Neural progenitor cell (in vitro differentiated cells): ENCODE results near the gene SCGB1C2. TPM values are rescaled to one million over a fixed set of nuclear protein-coding genes. Genes with fewer than 3 reads are reported as not detected.

Experiments
- DNase-seq: peaks from one replicate; pipeline ENCODE4 v3.0.0-alpha.2; 2016; ENCODE audit warnings: low spot score
- H2AFZ ChIP-seq: fragments of 200-600 bp; sonication (generic); replicated peaks from 2 replicates; pipeline ENCODE4 v1.6.1; 2016; ENCODE audit warnings: antibody characterized with exemption
- H3F3A ChIP-seq: fragments of 200-600 bp; sonication (generic); 2 replicates; pipeline ENCODE4 v1.6.1; 2016; ENCODE audit warnings: antibody characterized with exemption, low read depth
- H3K27ac ChIP-seq: fragments of 200-600 bp; sonication (generic); 2 replicates; pipeline ENCODE4 v1.5.1; 2016; ENCODE audit warnings: mild to moderate bottlenecking
- H3K27me3 ChIP-seq: fragments of 200-600 bp; sonication (generic); 2 replicates; pipeline ENCODE4 v1.6.1; 2016; ENCODE audit warnings: mild to moderate bottlenecking, moderate library complexity
- H3K36me3 ChIP-seq: fragments of 200-600 bp; sonication (generic); 2 replicates; pipeline ENCODE4 v1.5.1; 2016
- H3K4me1 ChIP-seq: fragments of 200-600 bp; sonication (generic); 2 replicates; pipeline ENCODE4 v1.6.1; 2016; ENCODE audit warnings: mixed run types
- H3K4me2 ChIP-seq: fragments of 200-600 bp; sonication (generic); 2 replicates; pipeline ENCODE4 v1.6.1; 2016
- H3K4me3 ChIP-seq: fragments of 200-600 bp; sonication (generic); 2 replicates; pipeline ENCODE4 v1.5.1; 2016
- H3K79me2 ChIP-seq: fragments of 200-600 bp; sonication (generic); 2 replicates; pipeline ENCODE4 v1.6.1; 2016; ENCODE audit warnings: low read depth
- H3K9ac ChIP-seq: fragments of 200-600 bp; sonication (generic); 2 replicates; pipeline ENCODE4 v1.6.1; 2016
- H3K9me3 ChIP-seq: fragments of 200-600 bp; sonication (generic); 2 replicates; pipeline ENCODE4 v1.5.1; 2016; ENCODE audit warnings: low read depth
- H4K20me1 ChIP-seq: fragments of 200-600 bp; sonication (generic); 2 replicates; pipeline ENCODE4 v1.6.1; 2016; ENCODE audit warnings: low read depth
- H3K27ac Mint-ChIP-seq: 3 replicates; pipeline ENCODE4 v1.8.0; 2021; ENCODE audit warnings: mixed read lengths
- H3K27me3 Mint-ChIP-seq: 2 replicates; pipeline ENCODE4 v1.8.0; 2022; ENCODE audit warnings: low read depth, mild to moderate bottlenecking, inconsistent platforms, moderate library complexity, mixed read lengths; ENCODE audit not compliant: insufficient read depth
- H3K36me3 Mint-ChIP-seq: 3 replicates; pipeline ENCODE4 v1.8.0; 2021; ENCODE audit warnings: mixed read lengths
- H3K4me1 Mint-ChIP-seq: 3 replicates; pipeline ENCODE4 v1.8.0; 2021; ENCODE audit warnings: mixed read lengths
- H3K4me3 Mint-ChIP-seq: 3 replicates; pipeline ENCODE4 v1.8.0; 2021; ENCODE audit warnings: mild to moderate bottlenecking, moderate library complexity, mixed read lengths
- H3K9me3 Mint-ChIP-seq: 3 replicates; pipeline ENCODE4 v1.8.0; 2020; ENCODE audit warnings: mixed read lengths
- EZH2 ChIP-seq: fragments of 200-600 bp; sonication (generic); IDR thresholded peaks from 2 replicates; pipeline ENCODE4 v1.6.1; 2017; ENCODE audit warnings: antibody characterized with exemption, mild to moderate bottlenecking, moderate library complexity
- EZH2phosphoT487 ChIP-seq: fragments of 200-600 bp; sonication (generic); IDR thresholded peaks from 2 replicates; pipeline ENCODE4 v1.6.1; 2017; ENCODE audit warnings: antibody characterized with exemption
- total RNA-seq: library from RNA; depleted of rRNA; stranded (reverse); fragments of >200 nt; gene quantifications from 2 replicates; pipeline ENCODE4 v1.2.3, GENCODE V29; 2015; ENCODE audit warnings: low replicate concordance
- TF ChIP-seq, protein P1 (sequence below): fragments of 200-600 bp; sonication (generic); IDR thresholded peaks from 2 replicates; pipeline ENCODE4 v1.5.1; 2017; ENCODE audit warnings: antibody characterized with exemption, mild to moderate bottlenecking

SCGB1C2 gene
- total RNA-seq, 1 donor from 2014 or later, result not detected

DNA sequence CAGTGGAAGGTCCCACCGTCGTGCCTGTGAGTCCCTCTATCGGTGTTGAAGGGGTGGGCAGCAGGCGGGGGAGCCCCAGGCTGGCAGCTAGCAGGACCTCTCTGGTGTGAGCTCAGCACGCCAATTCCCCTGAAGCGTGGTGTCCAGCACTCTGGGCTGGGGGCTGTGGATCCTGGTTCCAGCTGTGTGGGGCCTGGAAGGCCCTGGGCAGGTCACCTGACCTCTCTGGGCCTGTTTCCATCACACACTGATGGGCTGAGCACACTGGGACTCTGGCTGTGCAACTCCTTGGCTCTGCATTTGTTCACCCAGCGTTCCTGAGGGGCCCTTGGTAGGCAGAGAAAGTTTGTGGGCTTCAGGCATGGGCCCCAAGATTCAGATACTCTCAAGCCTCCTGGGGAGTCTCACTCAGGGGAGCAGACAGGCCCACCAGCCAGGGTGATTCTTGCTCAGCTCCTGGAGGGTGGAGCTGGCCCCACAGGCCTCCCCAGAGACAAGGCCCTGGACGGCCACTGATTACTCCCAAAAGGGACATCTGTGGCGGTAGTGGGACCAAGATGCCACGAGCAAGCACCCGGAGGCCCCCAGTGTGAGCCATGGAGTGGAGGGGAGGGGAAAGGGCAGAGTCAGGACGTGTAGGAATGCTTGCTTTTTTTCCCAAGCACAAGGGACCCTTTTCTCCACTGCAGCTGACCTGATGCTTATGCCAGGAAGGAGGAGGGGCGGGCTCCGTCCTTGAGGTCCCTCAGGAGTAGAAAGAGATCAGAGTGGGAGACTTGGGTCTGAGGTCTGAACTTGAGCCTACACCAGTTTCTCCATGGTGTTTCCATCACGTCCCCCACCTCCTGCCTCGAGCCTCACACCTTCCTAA is 8.5 kb downstream of the SCGB1C2 start:
- Mint-ChIP-seq H3K4me1 (peaks cover 4% of the 10 kb centered on the region), H3K27ac (no peak overlapping the region), H3K36me3 (no peaks in the 10 kb centered on the region), H3K9me3 (no peaks in the 10 kb centered on the region), H3K27me3 (peaks cover 14% of the 10 kb centered on the region), H3K4me3 (no peak overlapping the region)
- no peak overlapping the region for H3K27ac ChIP-seq
- TF ChIP-seq, protein P1, sequence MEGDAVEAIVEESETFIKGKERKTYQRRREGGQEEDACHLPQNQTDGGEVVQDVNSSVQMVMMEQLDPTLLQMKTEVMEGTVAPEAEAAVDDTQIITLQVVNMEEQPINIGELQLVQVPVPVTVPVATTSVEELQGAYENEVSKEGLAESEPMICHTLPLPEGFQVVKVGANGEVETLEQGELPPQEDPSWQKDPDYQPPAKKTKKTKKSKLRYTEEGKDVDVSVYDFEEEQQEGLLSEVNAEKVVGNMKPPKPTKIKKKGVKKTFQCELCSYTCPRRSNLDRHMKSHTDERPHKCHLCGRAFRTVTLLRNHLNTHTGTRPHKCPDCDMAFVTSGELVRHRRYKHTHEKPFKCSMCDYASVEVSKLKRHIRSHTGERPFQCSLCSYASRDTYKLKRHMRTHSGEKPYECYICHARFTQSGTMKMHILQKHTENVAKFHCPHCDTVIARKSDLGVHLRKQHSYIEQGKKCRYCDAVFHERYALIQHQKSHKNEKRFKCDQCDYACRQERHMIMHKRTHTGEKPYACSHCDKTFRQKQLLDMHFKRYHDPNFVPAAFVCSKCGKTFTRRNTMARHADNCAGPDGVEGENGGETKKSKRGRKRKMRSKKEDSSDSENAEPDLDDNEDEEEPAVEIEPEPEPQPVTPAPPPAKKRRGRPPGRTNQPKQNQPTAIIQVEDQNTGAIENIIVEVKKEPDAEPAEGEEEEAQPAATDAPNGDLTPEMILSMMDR, result no peak
- no peak for TF ChIP-seq EZH2phosphoT487
- TF ChIP-seq EZH2, result no peak
- H3K9me3 ChIP-seq, result no peaks in the 10 kb centered on the region
- no peak overlapping the region for H3K4me2 ChIP-seq
- H3K27me3 ChIP-seq, result no peaks in the 10 kb centered on the region
- no peaks in the 10 kb centered on the region for H3K79me2 ChIP-seq
- no peak overlapping the region for H2AFZ ChIP-seq
- no peaks in the 10 kb centered on the region for H3K36me3 ChIP-seq
- H4K20me1 ChIP-seq, result no peaks in the 10 kb centered on the region
- no peaks in the 10 kb centered on the region for H3K4me1 ChIP-seq
- H3K9ac ChIP-seq, result no peak overlapping the region
- DNase-seq, result no peak
- H3K4me3 ChIP-seq, result no peak overlapping the region
- H3F3A ChIP-seq, result no peaks in the 10 kb centered on the region

DNA sequence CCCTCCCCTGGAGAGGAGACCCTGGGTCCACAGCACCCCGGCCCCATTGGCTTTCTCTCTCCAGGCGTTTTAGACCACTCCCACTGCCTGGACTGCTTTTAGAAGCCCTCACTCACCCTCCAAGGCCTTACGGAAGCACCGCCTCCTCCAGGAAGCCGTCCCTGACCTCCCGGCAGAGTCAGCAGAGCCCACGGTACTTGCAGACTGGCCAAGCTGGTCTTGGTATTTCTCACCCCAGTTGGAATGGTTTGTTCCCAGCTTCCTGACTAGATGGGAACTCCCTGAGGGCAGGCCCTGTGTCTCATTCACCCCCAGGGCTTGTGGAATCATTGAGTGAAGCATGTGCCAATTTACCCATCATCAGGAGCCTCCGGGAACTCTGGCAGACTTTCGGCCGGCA is 9.2 kb downstream of the SCGB1C2 start:
- Histone ChIP-seq H4K20me1 (no peaks in the 10 kb centered on the region), H3F3A (no peaks in the 10 kb centered on the region), H2AFZ (no peak overlapping the region), H3K79me2 (no peaks in the 10 kb centered on the region), H3K9me3 (no peaks in the 10 kb centered on the region), H3K4me3 (no peak overlapping the region), H3K27ac (no peak overlapping the region), H3K4me2 (no peak overlapping the region), H3K27me3 (no peaks in the 10 kb centered on the region), H3K9ac (no peak overlapping the region), H3K4me1 (no peaks in the 10 kb centered on the region), H3K36me3 (no peaks in the 10 kb centered on the region)
- no peak overlapping the region for H3K4me3 Mint-ChIP-seq
- no peak for DNase-seq
- H3K36me3 Mint-ChIP-seq, result no peaks in the 10 kb centered on the region
- H3K9me3 Mint-ChIP-seq, result no peaks in the 10 kb centered on the region
- H3K4me1 Mint-ChIP-seq, result peaks cover 4% of the 10 kb centered on the region
- no peak overlapping the region for H3K27ac Mint-ChIP-seq
- H3K27me3 Mint-ChIP-seq, result peaks cover 14% of the 10 kb centered on the region
- TF ChIP-seq EZH2 (no peak), EZH2phosphoT487 (no peak)
- TF ChIP-seq, protein P1, result no peak

DNA sequence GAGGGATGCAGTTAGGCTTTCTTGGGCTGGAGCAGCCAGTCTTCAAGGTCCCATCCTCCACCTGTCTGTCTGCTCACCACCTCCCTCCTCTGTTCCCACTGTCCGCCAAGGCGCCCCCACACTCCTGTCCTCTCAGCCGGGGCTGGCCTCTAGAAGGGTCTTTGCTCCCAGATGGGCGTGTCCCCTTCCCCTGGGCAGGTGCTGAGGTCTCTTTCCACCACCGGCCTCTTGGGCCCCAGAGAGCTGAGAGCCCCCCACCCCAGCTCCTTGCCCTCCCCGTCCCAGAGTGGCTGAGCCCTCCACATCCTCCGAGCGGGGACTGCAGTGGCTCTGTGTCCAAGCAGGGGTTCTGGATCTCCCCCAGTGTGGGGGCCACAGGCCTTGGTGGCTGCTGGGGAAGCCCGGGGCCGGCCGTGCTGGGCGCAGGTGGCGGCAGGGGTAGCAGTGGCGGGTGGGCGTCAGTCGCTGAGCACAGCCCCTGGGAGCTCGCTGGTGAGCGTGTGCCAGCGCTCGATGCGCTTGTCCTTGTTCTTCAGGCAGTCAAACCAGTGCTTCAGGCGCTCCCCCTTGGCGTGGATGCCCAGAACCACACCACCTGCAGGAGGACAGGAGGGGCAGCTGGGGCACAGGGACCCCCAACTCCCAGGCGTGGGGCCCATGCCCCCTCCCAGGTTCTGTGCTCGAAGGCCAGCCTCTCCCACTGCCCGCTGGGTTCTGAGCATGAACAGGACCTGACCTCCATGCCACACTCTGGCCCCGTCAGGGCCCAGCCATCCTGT is 9.8 kb downstream of the SCGB1C2 start:
- no peak overlapping the region for H3K4me2 ChIP-seq
- no peak for DNase-seq
- H3K4me1 ChIP-seq, result no peaks in the 10 kb centered on the region
- no peaks in the 10 kb centered on the region for H3F3A ChIP-seq
- Mint-ChIP-seq H3K4me3 (no peak overlapping the region), H3K27ac (peak overlapping the region; percentile 86), H3K27me3 (peaks cover 11% of the 10 kb centered on the region), H3K4me1 (peaks cover 4% of the 10 kb centered on the region), H3K36me3 (no peaks in the 10 kb centered on the region), H3K9me3 (no peaks in the 10 kb centered on the region)
- H3K9me3 ChIP-seq, result no peaks in the 10 kb centered on the region
- no peak overlapping the region for H3K27ac ChIP-seq
- no peaks in the 10 kb centered on the region for H3K79me2 ChIP-seq
- H3K36me3 ChIP-seq, result no peaks in the 10 kb centered on the region
- H4K20me1 ChIP-seq, result no peaks in the 10 kb centered on the region
- TF ChIP-seq EZH2phosphoT487 (no peak), EZH2 (no peak)
- TF ChIP-seq, protein P1, result no peak
- no peak overlapping the region for H2AFZ ChIP-seq
- no peak overlapping the region for H3K9ac ChIP-seq
- H3K4me3 ChIP-seq, result no peak overlapping the region
- H3K27me3 ChIP-seq, result no peaks in the 10 kb centered on the region
